Pancreas (tissue), 10 donors: ENCODE data around the gene CISTR. TPM values are rescaled to one million over a fixed set of nuclear protein-coding genes. Genes with fewer than 3 reads are reported as not detected.
"Not testable (repeated sequence)": the region's sequence is repeated elsewhere in the genome, so short reads cannot be mapped to it uniquely, and the experiment has no call there.

Experiments
- ATAC-seq, 4 donors: fragments of 200-7000 bp; cut with Tn5 transposase; one replicate each; pipeline versions ENCODE4 v1.8.0 to v1.9.1; 2020; ENCODE audit warnings: mild to moderate bottlenecking in 4 of 4, moderate library complexity in 4 of 4
- DNase-seq, 6 donors: peaks; one replicate each; pipeline ENCODE4 v3.0.0-alpha.2; 2020
- FAIRE-seq: peaks from 2 replicates; lab custom pipeline; 2012; peaks lifted over from hg19 to GRCh38; lab: Jason Lieb, UNC
- H3K27ac ChIP-seq, 4 donors: fragments of 200-600 bp; sonication (generic); 1 replicate in 3 of 4; 2 replicates in 1 of 4; pipeline versions ENCODE4 v1.5.0 to v1.8.0; 2020
- H3K27me3 ChIP-seq, 4 donors: fragments of 200-600 bp; one replicate each; pipeline ENCODE4 v1.8.0; 2021
- H3K36me3 ChIP-seq, 3 donors: fragments of 200-600 bp; sonication (generic) in 1 of 3; one replicate each; pipeline versions ENCODE4 v1.5.0 to v1.8.0; 2020 to 2021
- H3K4me1 ChIP-seq, 3 donors: fragments of 200-600 bp; one replicate each; pipeline ENCODE4 v1.8.0; 2021
- H3K4me3 ChIP-seq, 4 donors: fragments of 200-600 bp; sonication (generic) in 2 of 4; one replicate each; pipeline versions ENCODE4 v1.5.0 to v1.8.0; 2020 to 2021
- H3K9me3 ChIP-seq, 4 donors: fragments of 200-600 bp; one replicate each; pipeline ENCODE4 v1.8.0; 2021
- CTCF ChIP-seq, 4 donors: fragments of 200-600 bp; sonication (generic) in 3 of 4; IDR thresholded peaks; one replicate each; pipeline versions ENCODE4 v1.5.0 to v1.8.0; 2021; ENCODE audit warnings: antibody characterized with exemption in 4 of 4
- WGBS, 2 donors: extraction: QIAGEN DNeasy Blood & Tissue Kit; methylation state at CpG; one replicate each; pipeline ENCODE4 v1.1.7; 2013; 5-methylcytosine and 5-hydroxymethylcytosine counted together
- intact Hi-C, 3 donors: fragments of 100-400 bp; cut with DNase I; formaldehyde crosslinking; loops; one replicate each; pipeline versions ENCODE4 v1.11.1 to v1.14.2; 2022
- polyA plus RNA-seq, 2 donors: library from polyadenylated mRNA; stranded (reverse); fragments of 200-250 nt; gene quantifications; one replicate each; pipeline ENCODE4 v1.2.3, GENCODE V29; 2013
- total RNA-seq, 6 donors: library from RNA; stranded (reverse); fragmentation: NEBNext Ultra II Directional in 4 of 6; extraction: Animal tissue kit (Norgen Biotek cat#: 25700) in 4 of 6; gene quantifications; one replicate each; pipeline versions ENCODE4 v1.2.1 to v1.2.4, GENCODE V29; 2021 to 2023
- donor health status: healthy with polysubstance abuse.
- donor health status: DM: no; HTN: no; CAD: no; lungs with moderate emphysema.
- donor health status: DM: no; HTN: no; CAD: no.
- donor health status: control.
- donor health status: control.
- donor health status: Bipolar disorder and iron deficiency.
- donor health status: DM: yes; HTN: yes; CAD: no.
- donor health status: DM: no; HTN: no; CAD: no.
- donor health status: DM: no; HTN: no; CAD: no.
- donor health status: DM: yes; HTN: yes; CAD: no.

The CISTR gene
- total and polyA plus RNA-seq, 8 donors = not detected

DNA sequence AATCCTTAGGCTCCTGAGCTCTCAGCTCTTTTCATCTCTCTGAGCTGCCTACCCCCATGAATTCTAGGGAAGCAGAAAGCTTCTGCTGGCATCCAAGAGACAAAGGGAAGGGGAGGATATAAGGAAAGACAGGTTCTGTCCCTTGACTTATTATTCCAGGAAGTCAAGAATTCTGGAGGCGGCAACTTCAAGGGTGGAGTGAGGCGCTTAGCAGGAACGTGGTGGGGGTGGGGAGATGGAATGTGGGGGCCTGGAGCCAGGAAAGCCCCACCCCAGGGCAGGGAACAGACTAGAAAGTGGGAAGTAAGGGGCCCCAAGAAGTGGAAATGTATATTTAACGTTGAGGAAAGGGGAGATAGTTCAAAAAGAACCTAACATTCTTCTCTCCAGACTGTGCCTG, 26.0 kb downstream of the CISTR start:
- Histone ChIP-seq H3K27ac (no peak overlapping the region), H3K36me3 (peaks cover 0 to 35% (median 16%) of the 10 kb centered on the region in 3 donors), H3K4me1 (peaks cover 5 to 10% (median 7%) of the 10 kb centered on the region in 3 donors), H3K27me3 (no peaks in the 10 kb centered on the region), H3K4me3 (peak overlapping the region in 2 of 4 donors; percentile 64 to 83), H3K9me3 (no peaks in the 10 kb centered on the region)
- no peak for FAIRE-seq
- ATAC-seq = no peak
- no peak for TF ChIP-seq CTCF (IDR thresholded peaks at IDR 0.05)
- intact Hi-C loops = no loop called here
- DNase-seq = no peak
- WGBS, 2 donors = 35 to 40% methylated on average over 4 of the region's 4 CpGs

GRCh38 chr12:53722450-53723041, 29.2 kb downstream of the CISTR start:
- no peak overlapping the region for H3K27ac ChIP-seq
- DNase-seq = no peak
- H3K4me3 ChIP-seq = no peak overlapping the region
- no peak for FAIRE-seq
- peaks cover 3 to 50% (median 21%) of the 10 kb centered on the region in 3 donors for H3K36me3 ChIP-seq
- H3K9me3 ChIP-seq = no peaks in the 10 kb centered on the region
- H3K4me1 ChIP-seq = peaks cover 5 to 10% (median 7%) of the 10 kb centered on the region in 3 donors
- WGBS, 2 donors = 90 to 95% methylated on average over 3 of the region's 3 CpGs
- intact Hi-C loops = no loop called here
- no peaks in the 10 kb centered on the region for H3K27me3 ChIP-seq
- no peak for ATAC-seq
- no peak for TF ChIP-seq CTCF (IDR thresholded peaks at IDR 0.05)

GRCh38 chr12:53720946-53721345, 30.8 kb downstream of the CISTR start:
- Histone ChIP-seq H3K4me1 (peaks cover 2 to 4% (median 2%) of the 10 kb centered on the region in 3 donors), H3K4me3 (no peak overlapping the region), H3K27me3 (no peaks in the 10 kb centered on the region), H3K9me3 (no peaks in the 10 kb centered on the region), H3K36me3 (peaks cover 3 to 58% (median 21%) of the 10 kb centered on the region in 3 donors), H3K27ac (no peak overlapping the region)
- FAIRE-seq (no peak), DNase-seq (no peak), ATAC-seq (no peak)
- TF ChIP-seq CTCF (IDR thresholded peaks at IDR 0.05) = no peak
- intact Hi-C loops = no loop called here
- 81 to 100% methylated on average over 1 of the region's 1 CpG for WGBS, 2 donors

GRCh38 chr12:53719649-53720048, 32.1 kb downstream of the CISTR start:
- no peaks in the 10 kb centered on the region for H3K4me1 ChIP-seq
- H3K27ac ChIP-seq = no peak overlapping the region
- H3K4me3 ChIP-seq = no peak overlapping the region
- ATAC-seq (no peak), FAIRE-seq (no peak), DNase-seq (peak in 1 of 6 donors; percentile 0)
- intact Hi-C loops = no loop called here
- no peaks in the 10 kb centered on the region for H3K27me3 ChIP-seq
- no peak for TF ChIP-seq CTCF (IDR thresholded peaks at IDR 0.05)
- H3K9me3 ChIP-seq = no peaks in the 10 kb centered on the region
- peaks cover 3 to 69% (median 27%) of the 10 kb centered on the region in 3 donors for H3K36me3 ChIP-seq
- 86 to 89% methylated on average over 2 of the region's 2 CpGs for WGBS, 2 donors

DNA sequence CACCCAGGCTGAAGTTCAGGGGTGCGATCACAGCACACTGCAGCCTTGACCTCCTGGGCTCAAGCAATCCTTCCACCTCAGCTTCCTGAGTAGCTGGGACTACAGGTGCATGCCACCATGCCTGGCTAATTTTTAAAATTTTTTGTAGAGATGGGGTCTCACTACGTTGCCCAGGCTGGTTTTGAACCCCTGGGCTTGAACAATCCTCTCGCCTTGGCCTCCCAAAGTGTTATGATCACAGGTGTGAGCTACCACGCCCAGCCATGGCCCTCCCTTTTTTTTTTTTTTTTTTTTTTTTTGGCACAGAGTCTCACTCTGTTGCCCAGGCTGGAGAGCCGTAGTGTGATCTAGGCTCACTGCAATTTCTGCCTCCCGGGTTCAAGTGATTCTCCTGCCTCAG, 33.2 kb downstream of the CISTR start:
- FAIRE-seq, H3K9me3 ChIP-seq, H3K27me3 ChIP-seq, ATAC-seq, H3K4me3 ChIP-seq, intact Hi-C loops, H3K4me1 ChIP-seq, H3K27ac ChIP-seq: not testable (repeated sequence)
- 88 to 90% methylated on average over 6 of the region's 6 CpGs for WGBS, 2 donors
- H3K36me3 ChIP-seq = peaks cover 3 to 69% (median 32%) of the 10 kb centered on the region in 3 donors
- DNase-seq = peak in 1 of 6 donors; percentile 0
